GM21825 (cell line): Measurements from ENCODE around the gene HCRT.
"Not testable (repeated sequence)": the region's sequence is repeated elsewhere in the genome, so short reads cannot be mapped to it uniquely, and the experiment has no call there.

ENCODE experiments used
- ATAC-seq: cut with Tn5 transposase; IDR thresholded peaks from one replicate; pipeline ENCODE4 v1.9.1; 2021; ENCODE audit warnings: mild to moderate bottlenecking, moderate library complexity; ENCODE audit not compliant: unreplicated experiment

Gene HCRT, protein sequence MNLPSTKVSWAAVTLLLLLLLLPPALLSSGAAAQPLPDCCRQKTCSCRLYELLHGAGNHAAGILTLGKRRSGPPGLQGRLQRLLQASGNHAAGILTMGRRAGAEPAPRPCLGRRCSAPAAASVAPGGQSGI

GRCh38 chr17:42184713-42185620 is at the start of gene HCRT:
Gene HCRT (minus strand): TSS chr17:42185452. CDS start chr17:42185365, 87 bp downstream.
- no peak for ATAC-seq

GRCh38 chr17:42233994-42234393 is 48.7 kb upstream of the HCRT start:
- ATAC-seq = no peak

DNA sequence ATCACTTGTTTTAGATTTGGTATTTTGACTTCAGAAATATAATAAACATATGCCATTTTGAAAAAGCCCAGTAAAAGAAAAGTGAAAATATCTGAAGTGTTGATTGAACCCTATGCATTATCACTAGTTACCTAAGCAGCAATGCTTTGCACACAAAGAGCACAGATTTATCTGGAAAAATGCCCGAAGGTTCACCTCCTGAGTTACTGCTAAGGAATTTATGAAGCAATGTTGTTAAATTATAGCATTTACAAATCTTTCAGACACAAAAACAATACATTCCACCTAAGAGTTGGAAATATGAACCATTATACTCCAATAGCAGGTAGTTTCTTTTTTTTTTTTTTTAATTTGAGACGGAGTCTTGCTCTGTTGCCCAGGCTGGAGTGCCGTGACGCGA is 47.9 kb upstream of the HCRT start:
- no peak for ATAC-seq

DNA sequence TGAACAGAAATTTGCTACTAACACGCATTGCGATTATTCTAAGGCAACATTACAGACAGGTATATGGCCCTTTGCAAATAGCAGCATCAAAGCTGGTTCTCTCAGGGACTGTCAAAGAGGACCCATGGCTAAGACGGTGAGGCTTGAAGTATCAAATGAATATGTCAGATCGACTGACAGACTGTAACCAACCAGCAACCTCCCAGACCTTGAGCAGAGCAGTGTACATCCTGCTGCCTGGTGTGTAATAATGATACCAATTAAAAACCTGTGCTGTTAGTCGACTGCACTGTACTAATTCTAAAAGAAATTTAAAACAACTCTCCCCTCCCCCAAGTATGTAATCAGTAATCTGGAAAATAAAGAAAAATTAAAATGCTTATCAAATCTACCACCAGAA is 45.0 kb upstream of the HCRT start:
- no peak for ATAC-seq

- no peak for ATAC-seq
These were observed 42.8 kb upstream of the HCRT start for GRCh38 chr17:42227849-42228700.

DNA sequence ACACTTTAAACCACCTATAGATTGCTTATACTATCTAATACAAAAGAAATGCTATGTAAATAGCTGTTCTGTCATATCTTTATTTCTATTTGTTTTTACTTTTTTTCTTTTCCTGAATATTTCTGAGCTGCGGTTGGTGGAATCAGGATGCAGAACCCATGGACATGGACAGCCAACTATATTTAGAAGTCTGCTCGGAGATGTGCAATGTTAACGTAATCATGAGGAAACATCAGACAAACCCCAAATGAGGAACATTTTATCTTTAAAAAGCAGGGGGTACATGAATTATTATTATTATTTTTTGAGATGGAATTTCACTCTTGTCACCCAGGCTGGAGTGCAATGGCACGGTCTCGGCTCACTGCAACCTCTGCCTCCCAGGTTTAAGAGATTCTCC is 40.4 kb upstream of the HCRT start:
- ATAC-seq = no peak

- ATAC-seq = no peak
These were observed 39.4 kb upstream of the HCRT start for GRCh38 chr17:42224651-42225050.

DNA sequence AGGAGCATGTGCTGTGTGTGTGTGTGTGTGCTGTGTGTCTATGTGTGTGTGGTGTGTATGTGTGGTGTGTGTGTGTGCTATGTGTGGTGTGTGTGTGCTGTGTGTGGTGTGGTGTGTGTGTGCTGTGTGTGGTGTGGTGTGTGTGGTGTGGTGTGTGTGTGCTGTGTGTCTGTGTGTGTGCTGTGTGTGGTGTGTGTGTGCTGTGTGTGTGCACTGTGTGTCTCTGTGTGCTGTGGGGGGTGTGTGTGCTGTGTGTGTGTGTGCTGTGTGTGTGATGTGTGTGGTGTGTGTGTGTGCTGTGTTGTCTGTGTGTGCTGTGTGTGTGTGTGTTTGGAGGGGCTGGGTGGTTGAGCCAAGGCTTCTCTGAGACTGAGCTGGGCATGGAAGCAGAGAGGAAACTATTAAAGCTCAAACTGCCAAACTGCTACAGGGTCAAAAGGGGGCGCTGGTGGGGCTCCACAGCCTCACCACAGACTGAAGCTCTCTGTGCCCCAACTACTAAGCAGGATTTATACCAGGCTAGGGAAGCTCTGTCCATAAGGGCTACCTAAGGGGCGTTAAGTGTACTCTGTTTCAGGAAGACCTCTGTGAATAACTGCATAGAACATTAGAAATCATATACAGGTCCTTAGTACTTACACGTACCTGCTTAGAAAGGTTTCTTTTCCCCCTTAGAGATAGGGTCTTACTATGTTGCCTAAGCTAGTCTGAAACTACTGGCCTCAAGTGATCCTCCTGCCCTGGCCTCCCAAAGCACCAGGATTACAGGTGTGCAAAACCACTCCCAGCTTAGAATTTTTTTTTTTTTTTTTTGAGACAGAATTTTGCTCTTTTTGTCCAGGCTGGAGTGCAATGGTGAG is 36.9 kb upstream of the HCRT start:
- no peak for ATAC-seq

DNA sequence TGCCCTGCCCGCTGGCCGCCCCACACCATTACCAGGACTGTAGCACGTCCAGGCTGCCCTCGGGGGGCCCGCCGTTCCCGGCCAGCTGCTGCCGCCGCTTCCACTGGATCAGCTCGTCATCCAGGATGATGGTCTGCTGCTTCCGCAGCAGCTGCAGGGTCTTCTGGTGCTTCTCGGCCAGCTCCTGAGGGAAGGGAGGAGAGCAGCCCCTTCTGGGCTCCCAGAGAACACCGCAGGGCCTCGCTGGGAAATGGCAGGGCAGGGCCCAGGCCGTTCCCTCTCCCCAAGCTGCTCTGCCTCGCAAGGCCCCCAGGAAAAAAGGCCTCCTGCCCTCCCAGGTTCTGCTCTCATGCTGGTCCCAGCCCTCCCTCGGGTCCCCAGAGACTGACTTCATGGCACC is 34.0 kb upstream of the HCRT start:
- ATAC-seq = not testable (repeated sequence)

DNA sequence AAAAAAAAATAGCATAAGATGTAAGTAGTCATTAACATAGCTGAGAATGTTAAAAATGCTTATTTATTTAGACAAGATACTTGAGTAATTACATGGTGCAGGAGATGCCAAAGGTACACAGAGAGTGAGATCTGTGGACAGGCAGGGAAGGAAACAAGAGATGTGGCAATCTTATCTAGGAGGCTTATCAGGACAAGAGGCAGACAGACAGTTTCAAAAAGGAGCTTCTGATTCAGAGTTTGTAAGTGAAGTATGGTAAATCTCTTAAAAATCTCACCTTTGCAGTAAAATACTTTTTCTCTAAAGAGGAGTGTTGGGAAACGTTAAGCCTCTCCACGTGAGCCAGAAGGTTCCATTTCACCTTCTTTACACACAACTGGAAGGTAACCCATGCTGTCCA is 28.9 kb upstream of the HCRT start:
- no peak for ATAC-seq

DNA sequence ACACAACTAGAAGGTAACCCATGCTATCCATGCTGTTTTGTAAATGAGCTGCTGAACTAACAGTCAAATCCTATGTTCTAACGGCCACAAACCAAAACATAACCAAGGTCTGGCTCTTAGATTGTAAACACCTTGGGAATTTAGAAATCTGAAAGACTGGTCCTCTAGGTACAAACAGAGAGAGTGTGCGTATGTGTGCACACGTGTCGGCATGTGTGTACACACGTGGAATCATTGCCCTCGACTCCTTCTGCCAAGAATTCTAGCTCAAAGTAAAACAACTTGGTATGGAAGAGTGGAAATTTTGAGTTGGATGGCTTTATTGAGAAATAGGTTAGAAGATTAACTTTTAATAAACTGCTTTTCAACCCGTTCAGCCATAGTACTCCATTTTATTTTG is 27.1 kb upstream of the HCRT start:
- ATAC-seq = no peak

DNA sequence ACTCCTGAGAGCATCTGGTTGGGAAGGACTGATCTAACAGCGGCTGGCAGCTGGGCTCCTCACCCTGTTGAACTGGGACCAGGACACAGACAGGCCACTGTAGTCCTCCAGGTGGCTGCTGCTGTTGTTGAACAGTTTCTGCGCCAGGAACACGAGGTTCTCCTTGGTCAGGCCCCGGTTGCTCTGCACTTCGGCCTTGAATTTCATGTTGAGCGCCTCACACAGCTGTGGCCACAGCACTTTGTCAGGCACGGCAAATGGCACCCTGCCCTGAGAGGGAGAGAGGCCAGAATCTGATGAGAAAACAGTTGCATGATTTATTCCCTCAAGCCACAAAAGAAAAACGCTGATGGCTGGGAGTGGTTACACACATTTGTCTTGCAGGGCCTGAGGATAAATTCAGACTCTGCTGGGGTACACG is 26.7 kb upstream of the HCRT start:
- ATAC-seq = not testable (repeated sequence)

DNA sequence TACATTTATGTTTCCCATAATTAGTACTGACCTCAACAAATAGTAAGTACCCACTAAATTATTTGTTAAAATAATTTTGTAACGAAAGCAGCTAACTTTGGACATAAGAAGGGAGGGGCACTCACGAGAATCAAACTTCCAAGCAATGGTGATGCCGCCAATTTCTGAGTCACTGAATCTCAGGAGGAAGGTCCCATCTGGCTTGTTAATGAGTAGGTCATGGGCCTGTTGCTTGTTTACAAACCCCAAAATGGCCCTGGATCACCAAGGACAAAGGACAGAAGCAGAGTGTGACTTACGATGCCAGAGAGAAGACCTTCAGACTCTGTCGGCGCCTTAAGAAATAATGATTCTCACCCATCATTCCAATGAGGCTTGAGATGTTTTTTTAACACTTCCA is 24.8 kb upstream of the HCRT start:
- ATAC-seq = no peak

DNA sequence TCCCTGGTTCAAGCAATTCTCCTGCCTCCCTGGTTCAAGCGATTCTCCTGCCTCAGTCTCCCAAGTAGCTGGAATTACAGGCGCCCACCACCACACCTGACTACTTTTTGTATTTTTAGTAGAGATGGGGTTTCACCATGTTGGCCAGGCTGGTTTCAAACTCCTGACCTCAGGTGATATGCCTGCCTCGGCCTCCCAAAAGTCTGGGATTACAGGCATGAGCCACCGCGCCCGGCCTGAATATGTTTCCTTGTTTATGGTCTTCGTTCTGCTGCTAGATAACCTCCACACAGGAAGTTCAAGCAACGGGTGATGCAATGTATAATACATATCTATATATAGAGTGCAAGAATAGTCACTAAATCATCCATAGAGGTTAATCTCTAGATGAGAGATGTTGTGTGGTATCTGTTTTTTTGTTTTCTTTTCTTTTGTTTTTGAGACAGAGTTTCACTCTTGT is 20.9 kb upstream of the HCRT start:
- not testable (repeated sequence) for ATAC-seq

GRCh38 chr17:42203354-42203753 is 18.1 kb upstream of the HCRT start:
- no peak for ATAC-seq

GRCh38 chr17:42202696-42203095 is 17.4 kb upstream of the HCRT start:
- ATAC-seq = no peak

- ATAC-seq = no peak
These were observed 16.9 kb upstream of the HCRT start for GRCh38 chr17:42202159-42202558.

DNA sequence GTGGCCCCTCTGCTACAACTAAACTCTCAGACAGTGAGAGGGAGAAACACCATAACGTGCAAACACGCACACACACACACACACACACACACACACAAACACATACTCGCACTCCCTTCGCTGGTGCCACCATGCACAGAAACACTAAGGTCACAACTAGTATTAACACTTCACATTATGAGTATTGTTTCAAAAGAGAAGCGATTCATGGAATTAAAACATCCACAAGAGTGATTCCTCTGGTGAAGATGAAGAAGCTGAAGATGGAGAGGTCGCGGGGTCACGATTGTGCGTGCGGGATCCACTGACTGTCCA is 16.2 kb upstream of the HCRT start:
- ATAC-seq = no peak

GRCh38 chr17:42200706-42201457 is 15.6 kb upstream of the HCRT start:
- ATAC-seq = no peak

GRCh38 chr17:42199416-42200011 is 14.3 kb upstream of the HCRT start:
- no peak for ATAC-seq
